GM19240 (cell line): Measurements from ENCODE around the gene STIL.
"Not testable (repeated sequence)": the region's sequence is repeated elsewhere in the genome, so short reads cannot be mapped to it uniquely, and the experiment has no call there.

Experiments
- DNase-seq: peaks from one replicate; pipeline ENCODE4 v3.0.0; 2011; ENCODE audit warnings: low spot score; ENCODE audit not compliant: insufficient read length

The STIL gene

GRCh38 chr1:47223174-47223920, 90.6 kb downstream of the STIL start:
- DNase-seq = no peak

DNA sequence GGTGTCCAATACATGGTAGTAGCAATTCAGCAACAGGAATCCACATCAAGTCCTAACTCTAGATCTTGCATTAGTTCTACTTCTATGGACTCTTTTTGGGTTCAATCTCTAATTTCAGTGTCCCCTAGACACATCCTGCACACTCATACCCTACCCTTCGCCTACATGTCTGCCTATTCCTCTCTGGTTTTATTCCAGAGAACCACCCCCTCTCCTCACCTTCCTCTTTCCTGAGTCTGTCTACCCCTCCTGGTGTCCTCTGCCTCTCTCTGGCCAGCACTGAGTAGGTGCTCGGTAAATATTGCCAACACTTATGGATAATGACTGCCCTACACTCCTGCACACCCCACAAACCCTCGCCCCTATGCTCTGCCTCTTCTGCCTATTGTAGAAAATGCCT, 91.5 kb downstream of the STIL start:
- DNase-seq = no peak

DNA sequence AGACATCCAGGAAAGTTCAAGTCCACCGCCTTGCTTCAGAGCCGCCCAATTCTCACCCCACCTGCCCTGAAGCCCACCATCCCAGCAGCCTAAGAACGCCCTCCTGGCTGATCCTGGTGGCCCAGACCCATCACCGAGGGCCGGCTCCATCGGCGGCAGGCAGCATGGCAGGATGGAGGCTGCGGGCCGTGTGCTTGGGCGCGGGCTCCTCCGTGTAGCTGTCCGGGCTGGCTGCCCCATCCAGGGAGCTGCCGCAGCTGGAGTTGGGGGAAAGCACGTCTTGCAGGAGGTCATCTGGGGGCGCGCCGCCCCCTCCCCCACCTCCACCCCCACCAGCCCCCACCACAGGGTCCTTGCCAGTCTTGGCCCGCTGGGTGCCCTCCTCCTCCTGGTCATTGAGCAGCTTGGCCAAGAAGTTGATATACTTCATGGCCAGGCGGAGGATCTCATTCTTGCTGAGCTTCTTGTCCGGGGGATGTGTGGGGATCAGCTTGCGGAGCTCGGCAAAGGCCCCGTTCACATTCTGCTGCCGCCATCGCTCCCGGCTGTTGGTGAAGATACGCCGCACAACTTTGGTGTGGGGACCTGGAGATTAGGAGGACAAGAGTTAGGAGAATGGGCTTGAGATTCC, 94.2 kb downstream of the STIL start:
- no peak for DNase-seq

- DNase-seq = no peak
Measured at GRCh38 chr1:47219001-47219400, 94.9 kb downstream of the STIL start.

DNA sequence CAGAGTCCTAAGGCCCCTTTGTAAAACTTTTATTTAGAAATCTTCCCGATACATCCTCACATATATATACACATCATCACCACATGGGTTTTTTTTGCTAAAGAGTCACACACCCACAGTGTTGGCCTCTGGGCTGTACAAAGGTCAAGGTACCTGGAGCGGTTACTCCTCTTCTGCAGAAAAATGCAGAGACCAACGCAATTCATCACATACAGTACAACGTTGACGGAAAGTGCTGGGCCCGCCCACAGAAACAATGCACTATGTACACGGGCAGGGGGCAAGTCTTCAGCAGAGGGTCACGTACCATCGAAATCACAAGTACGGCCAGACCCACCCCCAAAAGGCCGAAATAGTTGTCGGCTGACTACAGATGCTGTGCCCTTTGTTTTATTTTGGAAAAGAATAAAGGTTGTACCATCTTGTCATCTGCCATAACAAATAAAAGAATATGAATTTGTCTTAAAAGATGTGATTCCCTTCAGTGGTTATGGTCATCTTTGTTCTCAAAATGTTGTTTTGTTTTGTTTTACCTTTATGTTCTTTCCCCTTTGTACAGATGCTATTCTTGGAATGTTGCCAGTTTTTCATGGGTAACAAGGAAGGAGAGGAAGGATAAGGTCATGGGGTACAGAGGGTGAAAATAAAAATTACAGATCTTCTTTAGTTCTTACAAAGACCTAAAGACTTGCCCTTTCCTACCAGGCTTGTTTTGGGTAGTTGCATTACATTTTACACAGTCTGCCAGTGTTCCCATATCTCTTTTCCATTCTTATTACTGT, 97.5 kb downstream of the STIL start:
- DNase-seq = no peak

- DNase-seq = no peak
Measured at GRCh38 chr1:47215713-47216112, 98.2 kb downstream of the STIL start.

DNA sequence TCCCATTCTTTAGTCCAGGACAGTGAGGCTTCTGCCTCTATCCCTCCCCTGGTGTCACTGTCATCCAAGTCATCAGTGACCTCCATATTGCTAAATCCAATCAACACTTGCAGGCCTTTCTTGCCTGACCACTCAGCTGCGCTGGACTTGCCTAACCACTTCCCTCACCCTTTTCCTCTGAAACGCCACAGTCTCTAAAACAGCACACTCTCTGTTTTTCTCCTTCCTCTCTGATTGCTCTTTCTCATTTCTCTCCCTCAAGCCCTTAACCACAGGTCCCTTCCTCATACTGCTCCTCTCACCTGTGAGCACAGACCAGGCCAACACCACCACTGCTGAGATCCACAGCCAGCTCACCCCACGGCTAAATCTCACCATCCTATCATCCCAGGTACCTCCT, 99.4 kb downstream of the STIL start:
- DNase-seq = no peak

DNA sequence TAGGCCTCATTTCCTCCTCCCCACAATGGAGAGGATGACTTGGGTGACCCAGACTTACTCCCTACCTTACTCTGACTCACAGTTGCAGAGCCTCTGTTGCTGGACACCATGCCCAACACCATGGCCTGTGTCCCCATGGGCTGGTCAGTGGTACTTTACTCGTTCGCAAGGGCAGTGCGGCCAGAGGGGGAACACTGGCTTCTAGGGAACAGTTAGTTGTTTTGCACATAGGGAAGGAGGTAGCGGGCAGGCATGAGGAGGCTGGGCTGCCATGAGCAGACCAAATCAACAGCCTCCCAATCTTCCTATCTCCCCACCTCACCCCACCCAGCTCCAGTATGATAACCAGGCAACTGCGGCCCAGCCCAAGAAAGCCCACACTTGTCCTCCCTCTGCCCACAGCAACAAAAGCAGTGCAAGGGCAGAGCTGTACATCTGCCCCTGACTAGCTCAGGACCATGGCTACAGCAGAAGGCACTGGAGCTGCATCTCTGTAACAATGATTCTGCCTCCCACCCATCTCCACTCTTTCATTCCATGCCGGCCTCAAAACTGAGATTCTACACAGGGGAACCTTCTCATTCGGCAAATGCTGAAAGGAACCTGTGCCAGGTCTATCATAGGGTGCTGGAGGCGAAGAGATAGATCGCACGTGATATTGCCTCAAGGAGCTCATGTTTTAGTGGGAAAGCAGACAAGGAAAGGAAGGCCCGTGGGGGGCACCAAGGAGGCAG, 100.5 kb downstream of the STIL start:
- DNase-seq = no peak

DNA sequence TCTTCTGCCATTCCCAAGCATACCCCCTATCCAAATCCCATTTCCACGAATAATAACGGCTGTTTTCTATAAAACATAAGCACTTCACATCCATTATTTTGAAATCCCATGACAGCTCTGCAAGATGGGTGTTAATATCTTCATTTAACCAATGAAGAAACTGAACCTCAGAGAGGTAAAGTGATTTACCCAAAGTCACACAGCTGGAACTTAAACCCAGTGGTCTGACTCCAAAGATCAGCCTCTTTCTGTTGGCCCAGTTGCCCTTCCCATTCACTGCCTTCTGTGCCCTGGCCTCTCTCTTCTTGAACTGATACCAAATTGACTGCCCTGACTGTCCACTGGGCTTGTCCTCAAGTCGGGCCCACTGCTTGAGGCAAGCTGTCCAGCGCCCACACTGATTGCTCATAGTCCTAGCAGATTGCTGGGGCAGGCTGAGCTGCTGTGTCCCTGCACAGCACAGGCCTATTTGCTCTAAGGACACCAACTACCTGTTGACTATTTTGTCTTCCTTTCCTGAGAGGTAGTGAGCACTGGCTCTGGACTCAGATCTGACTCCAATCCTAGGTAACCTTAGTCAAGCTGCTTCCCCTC, 101.2 kb downstream of the STIL start:
- no peak for DNase-seq

DNA sequence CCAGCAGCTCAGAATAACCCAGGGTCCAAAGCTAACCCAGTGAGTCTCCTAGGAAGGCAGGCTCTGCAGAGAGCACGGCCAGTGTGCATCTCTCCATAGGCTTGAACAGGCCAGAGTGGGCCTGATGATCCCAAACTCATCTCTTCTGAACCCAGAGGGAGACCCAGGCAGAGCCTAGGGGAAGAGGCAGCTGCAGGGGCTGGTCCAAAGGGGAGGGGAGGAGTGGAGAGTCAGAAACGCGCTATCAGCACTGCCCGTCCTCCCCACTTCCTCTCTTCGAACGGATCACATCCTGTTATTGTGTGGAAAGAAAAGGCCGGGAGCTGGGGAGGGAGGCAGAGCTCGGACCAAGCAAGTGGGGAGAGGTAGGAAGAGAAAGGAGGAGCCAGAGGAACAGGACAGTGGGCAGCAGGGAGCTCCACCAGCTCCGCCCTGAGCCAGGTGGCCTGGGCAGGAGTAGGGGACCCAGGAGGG, 102.1 kb downstream of the STIL start:
- no peak for DNase-seq

DNA sequence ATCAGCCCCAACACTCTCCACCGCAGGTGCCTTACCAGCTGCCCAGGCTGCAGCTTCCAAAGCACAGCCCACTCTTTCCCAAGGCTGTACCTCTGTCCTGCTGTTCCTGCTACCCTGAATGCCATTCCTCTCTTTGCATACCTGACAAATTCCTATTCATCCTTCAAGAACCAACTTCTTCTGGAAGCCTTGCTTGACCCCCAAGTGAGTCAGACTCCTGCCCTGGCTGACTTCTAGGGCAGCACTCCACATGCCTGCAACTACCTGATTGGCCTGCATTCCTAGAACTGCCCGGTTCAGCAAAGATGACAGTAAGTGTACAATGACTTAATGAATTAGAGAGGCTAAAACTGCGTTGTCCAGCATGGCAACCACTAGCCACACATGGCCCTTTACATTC, 103.3 kb downstream of the STIL start:
- no peak for DNase-seq

DNA sequence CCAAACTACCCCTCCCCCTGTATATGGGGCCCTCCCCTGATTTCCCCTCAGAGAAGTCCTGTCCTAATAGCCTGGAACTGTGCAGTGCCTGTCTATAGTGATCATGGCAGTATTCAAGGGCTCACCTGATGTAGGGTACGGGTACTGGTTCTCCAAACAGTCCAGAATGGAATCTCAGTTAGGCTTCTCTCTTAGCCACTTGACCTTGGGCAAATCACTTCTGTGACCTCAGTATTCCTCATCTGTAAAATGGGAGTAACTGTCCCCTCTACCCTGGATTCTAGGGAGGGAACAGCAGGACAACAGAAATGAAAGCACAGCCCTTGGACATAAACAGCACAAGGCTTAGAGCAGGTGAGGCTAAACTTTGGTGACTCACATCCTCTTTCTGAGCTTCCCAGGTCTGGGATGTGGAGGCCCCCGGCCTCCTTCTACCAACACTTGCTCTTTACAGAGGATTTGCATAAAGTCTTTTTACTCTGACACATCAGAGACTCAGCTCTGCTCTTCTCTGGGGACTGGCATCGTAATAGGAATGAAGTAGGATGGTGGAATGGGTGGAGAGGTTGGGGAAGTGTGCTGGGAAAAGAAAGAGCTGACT, 104.1 kb downstream of the STIL start:
- DNase-seq = no peak

DNA sequence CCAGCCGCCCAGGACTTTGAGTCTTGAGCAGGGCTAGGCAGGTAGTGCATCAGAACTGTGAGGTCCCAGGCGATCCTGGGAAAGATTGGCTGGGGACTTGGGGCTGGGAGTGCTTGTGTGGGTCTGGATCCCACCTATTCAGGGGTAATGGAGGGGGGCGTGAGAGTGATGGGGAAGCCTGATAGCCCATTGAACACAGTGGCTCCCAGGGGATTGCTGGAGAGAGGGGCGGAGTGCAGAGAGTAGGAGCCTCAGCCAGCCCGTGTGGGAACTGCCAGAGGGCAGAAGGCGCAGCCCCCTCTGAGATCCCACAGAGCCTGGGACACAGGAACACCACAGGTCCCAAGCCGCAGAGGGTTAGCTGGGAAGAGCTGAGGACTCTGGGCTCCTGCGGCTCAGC, 104.9 kb downstream of the STIL start:
- DNase-seq = no peak

DNA sequence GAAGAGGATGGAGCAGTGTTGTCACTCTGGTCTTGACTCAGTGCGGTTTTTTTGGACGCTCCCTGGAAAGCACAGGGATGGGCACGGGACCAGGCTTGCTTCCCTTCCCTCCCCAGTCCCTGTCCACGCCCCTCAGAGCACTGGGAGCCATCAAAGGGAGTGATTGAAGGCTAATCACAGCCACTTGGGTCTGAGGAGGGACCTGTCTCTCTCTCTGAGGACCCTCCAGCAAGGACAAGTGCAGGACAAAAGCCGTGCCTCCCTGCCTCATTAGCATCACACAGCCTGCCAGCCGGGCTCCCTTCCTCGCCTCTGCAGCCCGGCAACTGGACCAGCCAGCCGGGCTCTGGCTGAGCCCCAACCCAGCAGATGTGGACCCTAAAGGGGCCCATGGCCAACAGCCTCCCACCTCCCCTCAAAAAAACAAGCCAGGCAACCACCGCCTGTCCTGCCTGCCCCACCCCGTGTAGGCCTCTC, 105.5 kb downstream of the STIL start:
- no peak for DNase-seq

DNA sequence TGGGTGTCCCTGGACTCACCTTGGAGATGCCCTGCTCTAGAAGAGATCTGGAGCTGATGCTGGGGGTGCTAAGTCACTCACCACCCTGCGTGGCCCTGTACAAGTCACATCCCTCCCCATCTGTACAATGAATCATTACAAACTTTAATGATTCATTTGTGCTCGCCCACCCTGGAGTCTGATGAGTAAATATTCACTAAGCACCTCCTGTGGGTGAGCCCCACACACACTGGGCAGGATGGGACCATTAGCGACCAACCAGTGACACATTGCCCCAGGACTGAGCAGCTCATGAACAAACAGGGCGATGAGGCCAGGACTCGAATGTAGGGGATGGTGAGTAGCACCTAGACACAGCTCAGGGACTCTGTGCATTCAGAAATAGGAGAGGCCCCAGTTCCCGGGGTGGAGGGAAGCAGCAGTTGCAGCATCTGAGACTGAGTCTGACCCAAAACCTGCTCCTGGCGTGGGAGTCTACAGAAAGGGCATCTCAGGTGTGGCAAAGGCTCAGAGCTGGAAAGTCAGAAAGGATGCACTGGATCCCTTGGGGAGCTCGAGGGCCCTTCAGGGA, 106.1 kb downstream of the STIL start:
- no peak for DNase-seq

DNA sequence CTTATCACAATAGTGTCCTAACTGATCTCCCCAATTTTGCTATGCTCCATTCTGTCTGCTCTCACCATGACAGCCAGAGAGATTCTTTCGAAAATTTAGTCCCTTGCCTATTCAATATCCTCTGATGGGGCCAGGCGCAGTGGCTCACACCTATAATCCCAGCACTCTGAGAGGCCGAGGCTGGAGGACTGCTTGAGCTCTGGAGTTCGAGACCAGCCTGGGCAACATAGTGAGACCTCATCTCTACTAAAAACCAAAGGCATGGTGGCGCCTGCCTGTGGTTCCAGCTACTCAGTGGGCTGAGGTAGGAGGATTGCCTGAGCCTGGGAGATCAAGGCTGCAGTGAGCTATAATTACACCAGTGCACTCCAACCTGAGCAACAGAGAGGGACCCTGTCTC, 108.0 kb downstream of the STIL start:
- no peak for DNase-seq

DNA sequence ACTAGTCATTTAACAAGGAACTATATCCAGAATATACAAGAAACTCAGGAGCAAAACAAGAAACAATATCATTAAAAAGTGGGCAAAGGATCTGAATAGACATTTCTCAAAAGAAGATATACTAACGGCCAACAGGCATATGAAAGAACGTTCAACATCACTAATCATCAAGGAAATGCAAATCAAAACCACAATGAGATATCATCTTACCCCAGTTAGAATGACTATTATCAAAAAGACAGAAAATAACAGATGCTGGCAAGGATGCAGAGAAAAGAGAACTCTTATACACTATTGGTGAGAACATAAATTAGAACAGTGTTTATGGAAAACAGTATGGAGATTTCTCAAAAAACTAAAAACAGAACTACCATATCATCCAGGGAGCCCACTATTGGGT, 110.4 kb downstream of the STIL start:
- DNase-seq = not testable (repeated sequence)

- DNase-seq = no peak
Measured at GRCh38 chr1:47201179-47201578, 112.8 kb downstream of the STIL start.
